GM18909 (cell line): ENCODE measurements around the gene BFSP1.

Experiments
- ATAC-seq: cut with Tn5 transposase; IDR thresholded peaks from one replicate; pipeline ENCODE4 v1.9.1; 2021; ENCODE audit warnings: mild to moderate bottlenecking; ENCODE audit not compliant: unreplicated experiment, poor library complexity

BFSP1 gene

DNA sequence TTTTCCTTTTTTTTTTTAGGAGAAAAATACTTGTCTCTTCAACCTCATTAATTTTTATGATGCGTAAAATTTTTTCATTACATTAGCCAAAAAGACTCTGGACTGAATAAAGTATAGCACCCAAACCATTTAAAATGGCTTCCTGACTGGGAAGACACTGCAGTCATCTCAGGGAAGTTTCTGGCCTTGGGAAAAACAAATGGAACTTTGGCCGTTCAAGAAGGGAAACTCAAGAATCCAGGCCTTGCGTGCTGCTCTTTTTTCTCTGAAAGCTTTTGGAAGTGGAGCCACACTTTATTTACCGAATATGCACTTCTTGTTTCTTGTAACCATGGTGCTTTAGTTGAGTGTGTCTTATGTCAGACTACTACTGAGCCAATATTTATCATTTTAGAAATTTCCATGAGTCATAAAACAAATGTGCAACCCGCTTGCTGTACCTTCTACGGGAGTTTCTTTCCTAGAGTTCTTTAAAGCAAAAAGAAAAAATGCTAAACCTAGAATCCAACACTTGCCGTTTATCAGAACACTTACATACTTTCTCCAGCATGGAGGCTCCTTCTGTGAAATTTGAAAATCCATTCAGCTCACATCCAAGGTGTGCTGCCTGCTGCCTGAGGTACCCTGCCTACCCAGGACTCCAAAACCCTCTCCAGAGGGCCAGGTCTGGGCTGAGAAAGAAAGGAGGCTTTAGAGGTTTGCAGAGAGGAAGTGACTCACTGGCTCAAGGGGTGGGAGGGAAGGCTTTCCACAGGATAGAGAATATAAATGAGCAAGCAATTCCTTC lies 27.2 kb upstream of the BFSP1 start:
- no peak for ATAC-seq

DNA sequence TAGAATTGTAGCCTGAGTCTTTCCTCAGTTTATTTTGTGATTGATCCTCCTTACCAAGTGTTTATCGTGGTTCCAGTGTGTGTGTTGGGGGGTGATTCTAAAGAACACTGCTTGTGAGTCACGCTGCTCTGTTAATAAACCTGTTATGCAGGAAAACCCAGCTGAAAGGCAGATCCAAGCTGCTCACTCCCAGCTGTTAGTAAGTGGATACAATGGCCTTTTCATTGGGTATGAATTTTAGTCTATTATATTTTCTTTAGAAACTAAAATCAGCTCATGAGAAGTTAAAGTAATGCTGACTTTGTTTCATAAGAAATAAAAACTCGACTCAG lies 26.5 kb upstream of the BFSP1 start:
- no peak for ATAC-seq

- no peak for ATAC-seq
Measured at GRCh38 chr20:17556837-17557674, 25.9 kb upstream of the BFSP1 start.

DNA sequence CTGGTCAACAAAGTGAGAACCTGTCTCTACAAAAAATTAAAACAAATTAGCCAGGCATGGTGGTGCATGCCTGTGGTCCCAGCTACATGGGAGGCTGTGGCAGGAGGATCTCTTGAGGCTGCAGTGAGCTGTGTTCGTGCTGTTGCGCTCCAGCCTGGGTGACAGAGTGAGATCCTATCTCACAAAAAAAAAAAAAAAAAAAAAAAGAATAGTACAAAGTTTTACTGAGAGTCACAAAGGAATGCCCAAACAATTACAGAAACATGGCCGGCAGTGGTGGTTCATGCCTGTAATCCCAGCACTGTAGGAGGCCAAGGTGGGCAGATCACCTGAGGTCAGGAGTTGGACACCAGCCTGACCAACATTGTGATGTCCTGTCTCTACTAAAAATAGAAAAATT lies 23.9 kb upstream of the BFSP1 start:
- ATAC-seq, result no peak

- ATAC-seq, result no peak
Measured at GRCh38 chr20:17549131-17549530, 18.0 kb upstream of the BFSP1 start.

- no peak for ATAC-seq
Measured at GRCh38 chr20:17545127-17545526, 13.9 kb upstream of the BFSP1 start.

- ATAC-seq, result no peak
Measured at GRCh38 chr20:17543531-17544131, 12.5 kb upstream of the BFSP1 start.

DNA sequence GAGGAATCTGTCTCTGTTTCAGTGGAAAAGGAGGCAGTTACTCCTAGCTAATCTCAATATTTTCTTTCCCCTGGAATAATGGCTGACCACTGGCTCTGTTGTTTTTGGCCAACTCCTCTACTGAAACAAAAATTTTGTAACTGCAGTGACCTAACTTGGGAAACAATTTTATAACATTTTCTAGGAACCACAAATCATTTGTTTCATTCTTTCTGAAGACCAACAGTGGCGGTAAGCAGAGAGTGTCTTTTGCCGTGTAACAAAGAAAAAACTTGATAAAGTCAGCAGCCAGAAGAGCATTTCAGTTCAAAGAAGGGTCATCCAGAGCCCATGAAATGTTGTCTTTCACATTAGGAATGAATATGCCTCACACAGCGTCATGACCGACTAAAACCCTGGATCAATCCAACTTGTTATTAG lies 11.8 kb upstream of the BFSP1 start:
- no peak for ATAC-seq

- no peak for ATAC-seq
Measured at GRCh38 chr20:17542481-17542880, 11.3 kb upstream of the BFSP1 start.

DNA sequence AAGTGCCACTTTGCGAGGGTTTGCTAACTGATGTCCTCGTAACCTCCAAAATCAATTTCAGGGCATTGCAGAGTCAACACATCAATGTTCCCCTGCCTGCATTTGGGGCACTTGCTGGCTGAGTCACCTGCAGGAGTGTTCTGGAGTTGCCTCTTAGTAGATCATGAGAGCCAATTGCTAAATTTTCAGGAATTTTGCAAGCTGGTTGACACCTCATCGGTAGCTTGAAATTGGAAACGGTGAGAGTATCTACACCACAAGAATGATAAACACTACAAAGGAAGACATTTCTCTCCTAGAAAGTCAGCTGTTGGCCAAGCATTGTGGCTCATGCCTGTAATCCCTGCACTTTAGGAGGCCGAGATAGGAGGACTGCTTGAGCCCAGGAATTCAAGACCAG lies 10.8 kb upstream of the BFSP1 start:
- ATAC-seq, result no peak

DNA sequence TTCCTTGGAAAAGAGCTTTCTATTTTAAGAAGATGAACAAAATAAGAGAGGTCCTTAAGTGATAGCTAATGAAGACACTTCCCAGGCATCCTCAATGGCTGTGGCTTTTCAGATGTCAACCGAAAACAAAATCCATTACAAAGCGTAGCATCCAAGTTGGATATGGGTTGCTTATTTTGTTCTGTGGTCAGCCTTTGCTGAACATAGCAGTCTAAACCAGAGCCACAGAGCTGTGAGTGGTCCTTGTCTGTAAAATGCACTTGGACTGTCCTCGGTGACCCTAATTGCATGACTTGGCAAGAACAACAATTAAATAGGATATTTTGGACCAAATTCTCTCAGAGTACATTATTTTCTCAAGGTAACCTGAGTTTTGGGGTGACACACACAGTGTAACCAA lies 10.4 kb upstream of the BFSP1 start:
- no peak for ATAC-seq

DNA sequence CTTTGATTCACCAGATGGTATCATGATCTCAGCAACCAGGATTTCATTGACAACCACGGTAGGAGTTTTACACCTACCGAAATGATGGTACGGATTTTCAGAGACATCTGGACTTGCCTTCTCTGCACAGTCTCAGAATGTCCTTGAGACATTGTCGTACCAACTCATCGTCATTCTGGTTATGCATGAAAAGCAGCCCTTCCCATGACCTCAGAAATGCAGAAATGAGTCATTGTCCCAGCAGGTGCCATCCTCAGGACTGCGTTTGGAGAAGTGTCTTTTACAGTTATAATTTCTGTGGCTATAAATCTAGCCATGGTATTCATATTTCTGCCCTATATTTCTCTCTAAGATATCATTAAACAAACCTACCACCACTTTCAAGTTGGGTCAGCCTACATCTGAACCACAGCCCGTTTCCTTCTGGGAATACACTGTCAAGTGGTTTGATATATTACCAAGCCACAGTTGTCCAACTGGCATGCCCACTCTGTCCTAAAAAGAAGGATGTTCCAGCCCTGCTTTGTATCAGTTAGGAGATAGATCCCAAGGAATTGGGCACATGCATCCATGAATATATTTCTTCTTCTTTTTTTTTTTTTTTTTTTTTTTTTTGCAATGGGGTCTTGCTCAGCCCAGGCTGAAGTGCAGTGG lies 7.5 kb upstream of the BFSP1 start:
- peak; percentile 82 for ATAC-seq

- no peak for ATAC-seq
Measured at GRCh38 chr20:17537959-17538358, 6.8 kb upstream of the BFSP1 start.

GRCh38 chr20:17536944-17537444 lies 5.8 kb upstream of the BFSP1 start:
- peak; percentile 90 for ATAC-seq

GRCh38 chr20:17534077-17534476 lies 2.9 kb upstream of the BFSP1 start:
- ATAC-seq, result no peak

GRCh38 chr20:17533396-17533795 lies 2.2 kb upstream of the BFSP1 start:
- no peak for ATAC-seq

DNA sequence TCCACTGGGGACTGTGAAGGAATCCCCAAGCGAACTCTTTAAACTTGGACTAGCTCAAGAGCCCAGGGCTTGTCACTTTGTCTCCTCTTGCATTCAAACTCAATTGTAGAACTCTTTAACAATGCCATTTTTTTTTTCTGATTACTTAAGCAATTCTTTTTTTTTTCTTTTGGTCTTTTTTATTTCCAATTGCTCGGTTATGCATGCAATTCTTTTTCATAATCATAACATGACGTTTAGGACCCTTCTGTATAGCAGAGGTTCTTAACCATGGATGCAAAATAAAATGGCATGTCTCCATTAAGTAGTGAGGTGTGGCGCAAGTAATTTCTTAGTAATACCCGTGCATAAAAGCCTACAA lies 466 bp upstream of the BFSP1 start:
- ATAC-seq, result no peak

GRCh38 chr20:17530153-17530552 lies 1.0 kb downstream of the BFSP1 start:
- ATAC-seq, result no peak

GRCh38 chr20:17529586-17529985 lies 1.6 kb downstream of the BFSP1 start:
- no peak for ATAC-seq

DNA sequence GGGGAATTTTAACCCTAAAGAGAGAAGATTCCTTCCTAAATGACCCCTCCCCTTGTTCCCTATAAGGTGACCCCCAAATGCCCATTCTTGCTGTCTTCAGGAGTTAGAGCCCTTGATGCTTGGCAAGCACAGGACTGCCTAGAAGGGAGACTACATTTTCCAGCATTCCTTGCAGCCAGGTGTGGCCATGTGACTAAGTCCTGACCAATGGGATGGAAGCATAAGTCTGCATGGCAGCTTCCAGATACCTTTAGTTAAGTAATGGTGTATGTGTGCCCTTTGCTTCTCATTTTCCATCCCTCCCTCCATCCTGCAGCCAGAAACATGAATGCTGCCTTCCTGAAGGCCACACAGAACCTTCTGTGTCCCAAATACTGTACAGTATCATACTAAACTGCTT lies 5.5 kb downstream of the BFSP1 start:
- no peak for ATAC-seq

DNA sequence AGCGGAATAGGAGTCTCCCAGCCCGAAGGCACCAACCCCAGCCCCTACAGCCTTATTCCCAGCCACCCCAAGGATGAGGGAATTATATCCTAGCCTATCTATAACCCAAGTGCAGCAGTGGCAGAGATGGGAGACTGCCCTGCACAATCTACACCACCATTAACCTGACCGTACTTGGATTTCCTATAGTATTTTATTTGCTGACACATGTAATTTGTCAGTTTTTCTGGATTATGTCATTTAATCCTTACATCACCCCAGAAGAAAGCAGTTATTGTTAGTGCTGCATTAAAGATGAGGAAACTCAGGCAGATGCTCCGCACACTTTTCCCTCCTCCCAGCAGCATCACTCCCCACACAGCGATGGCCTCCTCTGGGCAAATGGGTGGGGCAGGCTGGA lies 6.0 kb downstream of the BFSP1 start:
- no peak for ATAC-seq
